ENCODE data around the gene WWOX. TPM values are rescaled to one million over a fixed set of nuclear protein-coding genes. Genes with fewer than 3 reads are reported as not detected.

The WWOX gene
- total and polyA plus RNA-seq, 2 of the 13 experiments (the other 11 are each of a cell fraction or from before 2014, with no cell fraction given): 9.1 to 37.4 TPM

- no peak for TF ChIP-seq ZNF354B (CRISPR knock-in tag; IDR thresholded peaks at IDR 0.05)
- no peak for TF ChIP-seq FOXO4 (CRISPR knock-in tag; conservative IDR thresholded peaks at IDR 0.05)
- TF ChIP-seq DMTF1 (CRISPR knock-in tag; IDR thresholded peaks at IDR 0.05): no peak
- TF ChIP-seq PHF20 (CRISPR knock-in tag; IDR thresholded peaks at IDR 0.05): no peak
- TF ChIP-seq ZNF251 (CRISPR knock-in tag; IDR thresholded peaks at IDR 0.05): no peak
- TF ChIP-seq ZNF841 (CRISPR knock-in tag; IDR thresholded peaks at IDR 0.05; ENCODE audit: borderline replicate concordance): no peak
- no peak for TF ChIP-seq BHLHE40 (IDR thresholded peaks at IDR 0.05; ENCODE audit: low read length)
- no peak for TF ChIP-seq ZNF276 (CRISPR knock-in tag; IDR thresholded peaks at IDR 0.05; ENCODE audit: low read depth)
- TF ChIP-seq ZNF720 (CRISPR knock-in tag; IDR thresholded peaks at IDR 0.05): no peak
- no peak for TF ChIP-seq MEIS1 (CRISPR knock-in tag; IDR thresholded peaks at IDR 0.05; ENCODE audit: borderline replicate concordance)
- no peak for TF ChIP-seq ZNF672 (CRISPR knock-in tag; IDR thresholded peaks at IDR 0.05)
Measured at GRCh38 chr16:79081297-79082066, 982.0 kb downstream of the WWOX start (continued).
